Pancreas (tissue), 10 donors: ENCODE results near the gene ALDOB. TPM values are rescaled to one million over a fixed set of nuclear protein-coding genes. Genes with fewer than 3 reads are reported as not detected.

Experiments
- ATAC-seq, 4 donors: fragments of 200-7000 bp; cut with Tn5 transposase; one replicate each; pipeline versions ENCODE4 v1.8.0 to v1.9.1; 2020; ENCODE audit warnings: mild to moderate bottlenecking in 4 of 4, moderate library complexity in 4 of 4
- DNase-seq, 6 donors: peaks; one replicate each; pipeline ENCODE4 v3.0.0-alpha.2; 2020
- FAIRE-seq: peaks from 2 replicates; lab custom pipeline; 2012; peaks lifted over from hg19 to GRCh38; lab: Jason Lieb, UNC
- H3K27ac ChIP-seq, 4 donors: fragments of 200-600 bp; sonication (generic); 1 replicate in 3 of 4; 2 replicates in 1 of 4; pipeline versions ENCODE4 v1.5.0 to v1.8.0; 2020
- H3K27me3 ChIP-seq, 4 donors: fragments of 200-600 bp; one replicate each; pipeline ENCODE4 v1.8.0; 2021
- H3K36me3 ChIP-seq, 3 donors: fragments of 200-600 bp; sonication (generic) in 1 of 3; one replicate each; pipeline versions ENCODE4 v1.5.0 to v1.8.0; 2020 to 2021
- H3K4me1 ChIP-seq, 3 donors: fragments of 200-600 bp; one replicate each; pipeline ENCODE4 v1.8.0; 2021
- H3K4me3 ChIP-seq, 4 donors: fragments of 200-600 bp; sonication (generic) in 2 of 4; one replicate each; pipeline versions ENCODE4 v1.5.0 to v1.8.0; 2020 to 2021
- H3K9me3 ChIP-seq, 4 donors: fragments of 200-600 bp; one replicate each; pipeline ENCODE4 v1.8.0; 2021
- WGBS, 2 donors: extraction: QIAGEN DNeasy Blood & Tissue Kit; methylation state at CpG; one replicate each; pipeline ENCODE4 v1.1.7; 2013; 5-methylcytosine and 5-hydroxymethylcytosine counted together
- intact Hi-C, 3 donors: fragments of 100-400 bp; cut with DNase I; formaldehyde crosslinking; loops; one replicate each; pipeline versions ENCODE4 v1.11.1 to v1.14.2; 2022
- polyA plus RNA-seq, 2 donors: library from polyadenylated mRNA; stranded (reverse); fragments of 200-250 nt; gene quantifications; one replicate each; pipeline ENCODE4 v1.2.3, GENCODE V29; 2013
- total RNA-seq, 6 donors: library from RNA; stranded (reverse); fragmentation: NEBNext Ultra II Directional in 4 of 6; extraction: Animal tissue kit (Norgen Biotek cat#: 25700) in 4 of 6; gene quantifications; one replicate each; pipeline versions ENCODE4 v1.2.1 to v1.2.4, GENCODE V29; 2021 to 2023
- TF ChIP-seq, protein P1 (sequence below), 4 donors: fragments of 200-600 bp; sonication (generic) in 3 of 4; IDR thresholded peaks; one replicate each; pipeline versions ENCODE4 v1.5.0 to v1.8.0; 2021; ENCODE audit warnings: antibody characterized with exemption in 4 of 4
- donor health status: healthy with polysubstance abuse.
- donor health status: DM: no; HTN: no; CAD: no; lungs with moderate emphysema.
- donor health status: DM: no; HTN: no; CAD: no.
- donor health status: control.
- donor health status: control.
- donor health status: Bipolar disorder and iron deficiency.
- donor health status: DM: yes; HTN: yes; CAD: no.
- donor health status: DM: no; HTN: no; CAD: no.
- donor health status: DM: no; HTN: no; CAD: no.
- donor health status: DM: yes; HTN: yes; CAD: no.

Gene ALDOB
- total and polyA plus RNA-seq, 8 donors: 75.0 to 856 (median 287) TPM

DNA sequence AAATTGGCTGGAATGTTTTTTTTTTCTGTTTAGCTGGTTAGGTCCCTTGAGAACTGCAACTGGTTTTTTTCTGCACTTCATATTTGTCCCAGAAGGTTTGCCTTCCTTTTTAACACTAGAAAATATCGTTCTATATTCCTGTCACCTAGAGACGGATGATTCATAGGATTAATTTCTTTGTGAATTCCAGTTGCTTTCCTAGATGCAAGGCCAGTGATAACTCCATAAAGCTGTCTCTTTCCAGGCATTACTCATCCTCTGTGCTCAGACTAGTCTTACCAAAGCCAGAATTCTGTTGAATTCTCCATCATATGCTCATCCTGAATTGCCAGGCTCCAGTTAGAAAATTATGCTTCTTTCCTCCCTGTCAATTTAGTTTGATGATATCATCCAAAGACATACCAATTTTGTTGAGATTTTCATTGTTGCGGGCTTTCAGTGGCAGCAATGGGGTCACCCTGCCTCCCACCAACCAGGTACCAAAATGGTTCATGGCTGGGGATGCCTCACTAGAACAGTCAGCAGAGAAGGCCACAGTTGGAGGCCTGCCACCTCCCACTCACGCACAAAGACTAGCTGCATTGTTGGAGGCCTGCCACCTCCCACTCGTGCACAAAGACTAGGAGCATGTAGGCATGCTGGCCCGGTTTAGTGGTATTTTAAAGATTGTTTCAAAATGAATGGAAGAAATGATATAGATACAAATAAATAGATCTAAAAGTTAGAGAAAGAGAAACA lies 59.3 kb downstream of the ALDOB start:
- TF ChIP-seq, protein P1, sequence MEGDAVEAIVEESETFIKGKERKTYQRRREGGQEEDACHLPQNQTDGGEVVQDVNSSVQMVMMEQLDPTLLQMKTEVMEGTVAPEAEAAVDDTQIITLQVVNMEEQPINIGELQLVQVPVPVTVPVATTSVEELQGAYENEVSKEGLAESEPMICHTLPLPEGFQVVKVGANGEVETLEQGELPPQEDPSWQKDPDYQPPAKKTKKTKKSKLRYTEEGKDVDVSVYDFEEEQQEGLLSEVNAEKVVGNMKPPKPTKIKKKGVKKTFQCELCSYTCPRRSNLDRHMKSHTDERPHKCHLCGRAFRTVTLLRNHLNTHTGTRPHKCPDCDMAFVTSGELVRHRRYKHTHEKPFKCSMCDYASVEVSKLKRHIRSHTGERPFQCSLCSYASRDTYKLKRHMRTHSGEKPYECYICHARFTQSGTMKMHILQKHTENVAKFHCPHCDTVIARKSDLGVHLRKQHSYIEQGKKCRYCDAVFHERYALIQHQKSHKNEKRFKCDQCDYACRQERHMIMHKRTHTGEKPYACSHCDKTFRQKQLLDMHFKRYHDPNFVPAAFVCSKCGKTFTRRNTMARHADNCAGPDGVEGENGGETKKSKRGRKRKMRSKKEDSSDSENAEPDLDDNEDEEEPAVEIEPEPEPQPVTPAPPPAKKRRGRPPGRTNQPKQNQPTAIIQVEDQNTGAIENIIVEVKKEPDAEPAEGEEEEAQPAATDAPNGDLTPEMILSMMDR (IDR thresholded peaks at IDR 0.05): no peak
- no peak for FAIRE-seq
- intact Hi-C loops: no loop called here
- H3K36me3 ChIP-seq: no peaks in the 10 kb centered on the region
- no peak for ATAC-seq
- H3K9me3 ChIP-seq: no peaks in the 10 kb centered on the region
- no peaks in the 10 kb centered on the region for H3K4me1 ChIP-seq
- peak in 1 of 6 donors; percentile 12 for DNase-seq
- H3K27ac ChIP-seq: no peak overlapping the region
- H3K4me3 ChIP-seq: no peak overlapping the region
- H3K27me3 ChIP-seq: no peaks in the 10 kb centered on the region
- 76 to 78% methylated on average over 6 of the region's 6 CpGs for WGBS, 2 donors

DNA sequence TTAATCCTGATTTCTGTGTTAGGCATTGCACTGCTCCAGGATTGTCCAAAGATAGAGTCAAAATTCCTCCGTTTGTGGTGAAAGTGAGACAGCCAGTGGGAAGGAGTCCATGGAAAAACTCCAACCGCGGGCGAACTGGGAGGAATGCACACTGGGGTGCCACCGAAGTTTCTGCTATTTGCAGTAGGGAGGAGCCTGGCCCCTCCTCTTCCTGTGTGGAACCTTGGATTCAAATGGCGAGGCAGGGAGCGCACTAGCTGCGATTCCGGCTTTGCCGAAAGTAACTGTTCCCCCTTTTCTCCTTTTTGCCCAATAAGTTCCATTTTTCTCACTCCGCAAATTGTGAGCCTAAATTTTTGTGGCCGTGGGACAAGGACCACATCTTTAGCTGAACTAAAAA lies 60.0 kb downstream of the ALDOB start:
- FAIRE-seq (no peak), DNase-seq (no peak), ATAC-seq (no peak)
- H3K4me3 ChIP-seq: no peak overlapping the region
- no peaks in the 10 kb centered on the region for H3K9me3 ChIP-seq
- H3K27me3 ChIP-seq: no peaks in the 10 kb centered on the region
- intact Hi-C loops: no loop called here
- H3K4me1 ChIP-seq: no peaks in the 10 kb centered on the region
- no peaks in the 10 kb centered on the region for H3K36me3 ChIP-seq
- TF ChIP-seq, protein P1 (IDR thresholded peaks at IDR 0.05): no peak
- WGBS, 2 donors: 90 to 91% methylated on average over 12 of the region's 12 CpGs
- no peak overlapping the region for H3K27ac ChIP-seq

DNA sequence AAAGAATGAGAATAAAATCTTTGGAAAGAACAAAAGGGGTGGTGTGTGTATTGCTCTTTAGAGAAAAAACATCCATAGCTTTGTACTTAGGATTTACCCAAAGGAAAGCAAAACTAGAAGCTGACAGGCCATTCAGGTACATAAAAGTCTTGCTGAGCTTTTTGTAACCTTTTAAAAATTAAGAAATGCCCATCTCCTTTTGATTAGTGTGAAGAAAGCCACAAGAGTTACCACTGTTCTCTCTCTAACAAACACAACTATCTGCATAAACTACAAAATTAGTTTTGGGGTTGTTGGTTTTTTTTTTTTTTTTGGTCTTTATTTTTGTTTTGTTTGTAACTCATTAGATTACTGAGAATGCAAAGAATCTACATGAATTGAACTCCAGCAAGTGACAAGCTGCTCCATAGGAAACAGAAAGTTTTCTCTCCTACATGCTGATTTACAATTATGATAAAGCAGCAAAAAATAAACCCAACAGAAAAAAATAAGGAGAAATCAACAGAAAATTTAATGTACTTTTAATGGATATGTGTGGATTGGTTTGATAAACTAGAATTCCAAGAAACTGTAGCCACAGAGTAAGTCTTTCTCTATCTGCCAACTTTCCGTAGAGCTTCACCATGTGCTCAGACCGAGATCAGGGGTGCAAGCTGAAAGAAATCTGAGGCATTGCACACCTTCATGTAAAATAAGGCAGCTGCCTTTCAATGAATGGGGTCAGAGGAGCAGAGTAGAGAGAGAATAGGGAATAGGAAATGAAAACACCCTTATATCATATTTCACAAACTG lies 63.1 kb downstream of the ALDOB start:
- no peak for FAIRE-seq
- Histone ChIP-seq H3K4me1 (no peaks in the 10 kb centered on the region), H3K27ac (no peak overlapping the region), H3K9me3 (no peaks in the 10 kb centered on the region), H3K4me3 (no peak overlapping the region), H3K27me3 (no peaks in the 10 kb centered on the region), H3K36me3 (no peaks in the 10 kb centered on the region)
- intact Hi-C loops: no loop called here
- TF ChIP-seq, protein P1 (IDR thresholded peaks at IDR 0.05): no peak
- DNase-seq: no peak
- 70 to 78% methylated on average over 2 of the region's 2 CpGs for WGBS, 2 donors
- no peak for ATAC-seq

- 91 to 93% methylated on average over 3 of the region's 3 CpGs for WGBS, 2 donors
- H3K27ac ChIP-seq: no peak overlapping the region
- no peak for ATAC-seq
- no peaks in the 10 kb centered on the region for H3K27me3 ChIP-seq
- TF ChIP-seq, protein P1 (IDR thresholded peaks at IDR 0.05): no peak
- H3K36me3 ChIP-seq: no peaks in the 10 kb centered on the region
- FAIRE-seq: no peak
- no peak for DNase-seq
- no peak overlapping the region for H3K4me3 ChIP-seq
- H3K9me3 ChIP-seq: no peaks in the 10 kb centered on the region
- intact Hi-C loops: no loop called here
- H3K4me1 ChIP-seq: peaks cover 0 to 6% (median under 1%) of the 10 kb centered on the region in 3 donors
These were observed 63.8 kb downstream of the ALDOB start for GRCh38 chr9:101371813-101372212.

Other genes with a start within 250 kb of the ALDOB start
- gene BAAT, start 50.8 kb downstream of the ALDOB start, total RNA-seq: 10 to 100 TPM in 1 of 6 donors, 1 to 10 TPM in 4, under 1 TPM in 1; 0.43 to 13.9 (median 1.5) TPM
- gene BAAT, start 50.8 kb downstream of the ALDOB start, polyA plus RNA-seq: 1 to 10 TPM; 1.4 to 2.0 TPM
- gene MRPL50, start 37.2 kb downstream of the ALDOB start, total RNA-seq: 1 to 10 TPM; 3.7 to 6.9 (median 6.4) TPM
- 1 to 10 TPM; 4.8 to 8.4 TPM for gene MRPL50, start 37.2 kb downstream of the ALDOB start, polyA plus RNA-seq
- 10 to 100 TPM; 11.3 to 29.1 (median 19.7) TPM for gene ZNF189, start 36.9 kb downstream of the ALDOB start, total RNA-seq
- 10 to 100 TPM; 16.1 to 19.1 TPM for gene ZNF189, start 36.9 kb downstream of the ALDOB start, polyA plus RNA-seq
- gene RNF20, start 98.1 kb upstream of the ALDOB start, total RNA-seq: 10 to 100 TPM; 21.1 to 30.6 (median 27.1) TPM
- 10 to 100 TPM in 1 of 2 donors, 1 to 10 TPM in 1; 6.2 to 10.9 TPM for gene RNF20, start 98.1 kb upstream of the ALDOB start, polyA plus RNA-seq
- not detected for gene PPP3R2, start 159.2 kb upstream of the ALDOB start, total RNA-seq
- under 1 TPM in 1 of 2 donors, not detected in 1; 0.02 TPM for gene PPP3R2, start 159.2 kb upstream of the ALDOB start, polyA plus RNA-seq